Stimulated activated CD4-positive, alpha-beta T cell treated with anti-CD3 and anti-CD28 coated beads, Interleukin-12 subunit alpha, Interleukin-12 subunit beta, amount 100 ng/mL, for 4 hours (primary cell): Measurements from ENCODE around the gene PDAP1.
"Not testable (repeated sequence)": the region's sequence is repeated elsewhere in the genome, so short reads cannot be mapped to it uniquely, and the experiment has no call there.

ENCODE experiments used
- DNase-seq: peaks from one replicate; pipeline ENCODE4 v3.0.0-alpha.2; 2020

Gene PDAP1

GRCh38 chr7:99374111-99375064 is 34.0 kb downstream of the PDAP1 start, which contains the start of gene ARPC1B:
TSS of gene ARPC1B (plus strand) at chr7:99374730. CDS start at chr7:99385715, 10,985 bp downstream.
- DNase-seq, result peak; percentile 88

GRCh38 chr7:99373091-99374066 is 35.0 kb downstream of the PDAP1 start:
- no peak for DNase-seq

- DNase-seq, result no peak
These were observed 35.9 kb downstream of the PDAP1 start for GRCh38 chr7:99372275-99373090.

- DNase-seq, result no peak
These were observed 36.9 kb downstream of the PDAP1 start for GRCh38 chr7:99371376-99371920.

DNA sequence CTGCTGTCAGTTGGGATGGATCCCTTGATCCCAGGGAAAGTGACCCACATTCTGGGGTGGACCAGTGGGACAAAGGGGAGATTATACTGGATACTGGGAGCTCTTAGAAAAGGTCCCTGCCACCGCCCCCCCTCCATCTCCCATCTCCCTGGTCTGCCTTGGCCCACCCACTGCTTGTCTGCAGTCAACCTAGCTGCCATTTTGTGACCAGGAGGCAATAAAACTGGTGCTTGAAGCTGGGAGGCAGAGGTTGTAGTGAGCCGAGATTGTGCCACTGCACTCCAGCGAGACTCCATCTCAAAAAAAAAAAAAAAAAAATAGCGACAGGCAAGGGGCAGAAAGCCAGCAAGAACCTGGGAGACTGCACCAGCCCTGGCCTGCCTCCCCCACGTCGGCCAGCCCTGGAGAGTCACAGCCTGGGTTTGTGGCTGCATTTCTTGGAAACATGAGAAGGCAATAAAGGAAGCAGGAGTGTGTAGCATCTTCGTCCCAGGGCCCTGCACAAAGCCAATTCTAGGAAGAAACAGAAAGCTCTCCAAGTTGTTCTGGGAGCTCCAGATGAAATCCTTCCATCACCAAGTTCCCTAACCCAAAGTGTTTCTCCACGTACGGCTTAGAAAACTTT is 38.5 kb downstream of the PDAP1 start:
- no peak for DNase-seq

DNA sequence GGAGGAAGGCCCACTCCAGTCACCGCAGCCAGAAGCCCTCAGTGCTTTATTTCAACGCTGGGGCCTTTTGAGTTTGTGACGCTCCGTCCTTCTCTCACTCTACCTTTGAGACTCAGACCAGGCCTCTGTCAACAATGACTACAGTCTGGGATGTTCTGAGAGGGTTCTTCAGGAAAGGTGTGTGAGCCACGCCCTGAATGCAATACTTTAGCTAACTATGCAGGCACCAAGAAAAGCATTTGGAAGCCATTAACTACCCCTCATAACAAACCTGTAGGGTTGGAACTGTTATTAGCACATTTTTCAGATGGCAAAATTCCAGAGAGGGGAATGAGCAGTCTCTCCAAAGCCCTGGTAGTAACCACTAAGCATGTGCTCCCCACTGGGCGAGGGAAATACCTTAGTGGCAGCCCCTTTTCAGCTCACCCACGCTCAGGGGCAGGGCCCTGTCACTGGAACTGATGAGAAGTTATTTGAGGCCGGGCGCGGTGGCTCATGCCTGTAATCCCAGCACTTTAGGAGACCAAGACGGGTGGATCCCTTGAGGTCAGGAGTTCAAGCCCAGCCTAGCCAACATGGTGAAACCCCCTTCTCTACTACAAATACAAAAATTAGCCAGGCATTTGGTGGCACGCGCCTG is 39.5 kb downstream of the PDAP1 start:
- no peak for DNase-seq

GRCh38 chr7:99366646-99367045 is 41.8 kb downstream of the PDAP1 start:
- no peak for DNase-seq

DNA sequence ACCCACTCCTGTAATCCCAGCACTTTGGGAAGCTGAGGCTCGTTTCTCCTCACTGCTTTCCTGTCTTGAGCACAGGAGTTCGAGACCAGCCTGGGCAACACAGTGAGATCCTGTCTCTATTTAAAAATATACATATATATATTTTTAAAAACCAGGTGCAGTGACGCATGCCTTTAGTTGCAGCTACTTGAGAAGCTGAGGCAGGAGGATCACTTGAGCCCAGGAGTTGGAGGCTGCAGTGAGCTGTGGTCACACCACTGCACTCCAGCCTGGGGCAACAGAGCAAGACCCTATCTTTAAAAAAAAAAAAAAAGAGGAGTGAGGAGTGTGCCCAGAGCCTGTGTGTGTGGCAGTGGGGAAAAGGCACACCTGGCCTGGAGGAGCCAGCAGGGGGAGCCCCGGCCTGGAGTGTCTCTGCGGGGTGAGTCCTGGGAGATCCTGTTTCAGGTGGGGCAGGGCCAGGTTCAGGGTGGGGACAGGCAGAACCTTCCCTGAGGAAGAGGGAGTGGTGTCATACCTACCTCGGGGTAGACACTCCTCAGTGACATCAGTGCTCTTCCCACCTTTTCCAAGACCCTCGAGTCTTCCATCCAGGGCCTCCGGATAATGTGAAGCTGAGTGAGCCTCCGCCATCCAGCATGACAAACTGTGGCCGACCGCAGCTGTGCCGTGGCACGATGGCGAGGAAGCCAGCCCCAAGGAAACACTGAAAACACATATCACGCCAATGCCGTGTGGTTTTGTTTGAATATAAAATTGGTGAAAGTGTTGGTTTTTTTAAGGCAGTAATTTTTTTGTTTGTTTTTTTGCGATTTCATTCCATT is 42.9 kb downstream of the PDAP1 start:
- DNase-seq, result peak; percentile 58

- no peak for DNase-seq
These were observed 45.1 kb downstream of the PDAP1 start for GRCh38 chr7:99363286-99363685.

- no peak for DNase-seq
These were observed 45.6 kb downstream of the PDAP1 start for GRCh38 chr7:99362801-99363200.

DNA sequence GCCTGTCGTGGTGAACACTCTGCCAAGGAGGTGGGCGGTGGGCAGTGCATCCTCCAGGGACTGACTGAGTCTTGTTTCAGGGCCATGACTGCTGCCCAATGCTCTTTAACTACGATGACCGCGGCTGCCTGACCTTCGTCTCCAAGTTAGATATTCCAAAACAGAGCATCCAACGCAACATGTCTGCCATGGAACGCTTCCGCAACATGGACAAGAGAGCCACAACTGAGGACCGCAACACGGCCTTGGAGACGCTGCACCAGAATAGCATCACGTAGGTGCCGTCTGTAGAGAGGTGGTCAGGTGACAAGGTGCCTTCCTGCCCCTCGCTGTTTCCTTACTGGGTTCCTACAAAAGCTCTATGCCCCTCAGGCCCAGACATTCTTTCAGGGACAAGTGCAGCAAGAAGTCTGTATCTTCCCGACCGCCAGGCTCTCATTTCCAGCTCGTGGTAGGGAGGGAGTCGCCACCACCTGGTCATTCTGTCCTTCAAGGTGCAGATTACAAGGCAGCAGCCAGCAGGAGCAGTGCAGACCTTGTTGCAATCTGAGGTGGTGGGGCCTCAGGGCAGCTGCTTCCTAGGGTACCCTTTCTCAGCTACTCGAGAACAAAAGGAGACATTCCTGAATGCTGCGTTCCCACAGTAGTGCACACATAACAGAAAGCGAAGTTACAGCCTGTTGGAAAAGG is 48.8 kb downstream of the PDAP1 start:
- DNase-seq, result no peak

GRCh38 chr7:99358521-99358920 is 49.9 kb downstream of the PDAP1 start:
- not testable (repeated sequence) for DNase-seq

DNA sequence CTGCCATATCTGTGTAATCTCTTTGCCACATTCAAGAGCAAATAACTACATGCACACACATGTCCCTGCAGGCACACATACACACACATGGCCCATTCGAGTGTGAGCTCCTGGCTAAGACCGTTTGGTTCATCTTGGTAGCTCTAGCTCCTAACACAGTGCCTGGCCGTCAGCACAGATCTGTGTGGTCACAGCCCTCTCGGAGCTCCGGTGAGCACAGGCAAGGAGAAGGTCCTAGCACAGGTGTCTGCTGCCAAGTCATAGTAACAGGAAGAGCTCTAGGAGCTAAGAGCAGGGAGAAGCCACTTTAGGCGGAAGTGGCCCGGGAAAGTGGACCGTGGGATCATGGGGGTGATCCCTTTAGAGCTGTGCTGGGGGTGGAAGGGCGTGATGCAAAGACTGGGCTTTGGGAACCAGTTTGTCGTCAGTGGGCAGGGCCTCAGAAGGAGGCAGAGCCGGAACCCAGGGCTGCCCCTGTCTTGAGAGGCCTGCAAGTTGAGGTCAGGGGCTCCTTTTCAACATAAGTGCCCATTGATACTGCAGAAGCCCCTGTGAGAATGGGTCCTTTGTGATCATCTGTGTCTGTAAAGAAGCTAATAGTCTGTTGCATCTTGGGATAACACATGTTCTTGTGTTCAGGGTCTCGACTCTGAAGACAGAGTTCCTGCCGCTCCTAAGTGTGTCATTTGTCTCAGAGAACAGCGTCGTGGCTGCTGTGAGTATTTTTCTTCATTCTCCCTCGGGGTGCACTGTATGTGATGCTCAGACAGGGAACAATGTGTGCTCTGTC is 50.5 kb downstream of the PDAP1 start:
- DNase-seq, result no peak

- no peak for DNase-seq
These were observed 53.3 kb downstream of the PDAP1 start for GRCh38 chr7:99355098-99355497.

GRCh38 chr7:99352247-99352646 is 56.1 kb downstream of the PDAP1 start:
- DNase-seq, result no peak

DNA sequence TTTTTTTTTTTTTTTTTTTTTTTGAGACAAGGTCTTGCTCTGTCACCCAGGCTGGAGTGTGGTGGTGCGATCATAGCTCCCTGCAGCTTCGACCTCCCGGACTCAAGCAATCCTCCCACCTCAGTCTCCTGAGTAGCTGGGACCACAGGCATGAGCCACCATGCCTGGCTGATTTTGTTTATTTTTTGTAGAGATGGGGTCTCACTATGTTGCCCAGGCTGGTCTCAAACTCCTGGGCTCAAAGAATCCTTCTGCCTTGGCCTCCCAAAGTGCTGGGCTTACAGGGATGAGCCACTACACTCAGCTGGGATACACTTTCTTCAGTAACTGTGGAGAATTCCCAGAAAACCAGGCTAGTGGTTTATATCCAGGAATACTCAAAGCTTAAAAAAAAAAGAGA is 57.8 kb downstream of the PDAP1 start:
- DNase-seq, result not testable (repeated sequence)
